BLaER1 (cell line): Measurements from ENCODE around the gene XYLT1.

Experiments
- H3K27ac ChIP-seq: shearing (Covaris generic); formaldehyde crosslinking; 2 replicates; pipeline ENCODE4 v1.8.1; 2022
- H3K27me3 ChIP-seq: shearing (Covaris generic); formaldehyde crosslinking; 2 replicates; pipeline ENCODE4 v1.8.1; 2022
- H3K36me3 ChIP-seq: shearing (Covaris generic); formaldehyde crosslinking; 2 replicates; pipeline ENCODE4 v1.8.1; 2022
- H3K4me1 ChIP-seq: shearing (Covaris generic); formaldehyde crosslinking; 2 replicates; pipeline ENCODE4 v1.8.1; 2022
- H3K4me2 ChIP-seq: shearing (Covaris generic); formaldehyde crosslinking; 2 replicates; pipeline ENCODE4 v1.8.1; 2022
- H3K4me3 ChIP-seq: shearing (Covaris generic); formaldehyde crosslinking; 2 replicates; pipeline ENCODE4 v1.8.1; 2022
- H3K9ac ChIP-seq: shearing (Covaris generic); formaldehyde crosslinking; 2 replicates; pipeline ENCODE4 v1.8.1; 2022
- H3K9me3 ChIP-seq: shearing (Covaris generic); formaldehyde crosslinking; 2 replicates; pipeline ENCODE4 v1.8.1; 2022
- H4K20me1 ChIP-seq: shearing (Covaris generic); formaldehyde crosslinking; 2 replicates; pipeline ENCODE4 v1.8.1; 2022
- Cebpa-rat ChIP-seq: shearing (Covaris generic); IDR thresholded peaks from 2 replicates; pipeline ENCODE4 v1.8.1; 2022

XYLT1 gene

GRCh38 chr16:17258848-17259713 lies 211.7 kb downstream of the XYLT1 start:
- H3K27ac ChIP-seq = peak overlapping the region; percentile 57
- no peak for TF ChIP-seq Cebpa-rat
- peaks cover 67% of the 10 kb centered on the region for H3K4me1 ChIP-seq
- H3K9ac ChIP-seq = peak overlapping the region; percentile 46
- H4K20me1 ChIP-seq = peaks cover 100% of the 10 kb centered on the region
- no peaks in the 10 kb centered on the region for H3K27me3 ChIP-seq
- H3K4me2 ChIP-seq = peak overlapping the region; percentile 64
- H3K9me3 ChIP-seq = no peaks in the 10 kb centered on the region
- H3K4me3 ChIP-seq = no peak overlapping the region
- H3K36me3 ChIP-seq = peaks cover 50% of the 10 kb centered on the region

GRCh38 chr16:17258077-17258599 lies 212.6 kb downstream of the XYLT1 start:
- H3K27ac ChIP-seq = no peak overlapping the region
- no peak for TF ChIP-seq Cebpa-rat
- H3K36me3 ChIP-seq = peaks cover 59% of the 10 kb centered on the region
- no peak overlapping the region for H3K4me3 ChIP-seq
- no peak overlapping the region for H3K9ac ChIP-seq
- H3K9me3 ChIP-seq = no peaks in the 10 kb centered on the region
- peaks cover 76% of the 10 kb centered on the region for H3K4me1 ChIP-seq
- peaks cover 100% of the 10 kb centered on the region for H4K20me1 ChIP-seq
- no peak overlapping the region for H3K4me2 ChIP-seq
- H3K27me3 ChIP-seq = no peaks in the 10 kb centered on the region

- peaks cover 80% of the 10 kb centered on the region for H3K4me1 ChIP-seq
- H3K9ac ChIP-seq = no peak overlapping the region
- H4K20me1 ChIP-seq = peaks cover 100% of the 10 kb centered on the region
- no peak overlapping the region for H3K4me3 ChIP-seq
- H3K27me3 ChIP-seq = no peaks in the 10 kb centered on the region
- H3K4me2 ChIP-seq = no peak overlapping the region
- H3K36me3 ChIP-seq = peaks cover 61% of the 10 kb centered on the region
- H3K27ac ChIP-seq = no peak overlapping the region
- no peak for TF ChIP-seq Cebpa-rat
- no peaks in the 10 kb centered on the region for H3K9me3 ChIP-seq
Observed at GRCh38 chr16:17257426-17258023, 213.2 kb downstream of the XYLT1 start.

DNA sequence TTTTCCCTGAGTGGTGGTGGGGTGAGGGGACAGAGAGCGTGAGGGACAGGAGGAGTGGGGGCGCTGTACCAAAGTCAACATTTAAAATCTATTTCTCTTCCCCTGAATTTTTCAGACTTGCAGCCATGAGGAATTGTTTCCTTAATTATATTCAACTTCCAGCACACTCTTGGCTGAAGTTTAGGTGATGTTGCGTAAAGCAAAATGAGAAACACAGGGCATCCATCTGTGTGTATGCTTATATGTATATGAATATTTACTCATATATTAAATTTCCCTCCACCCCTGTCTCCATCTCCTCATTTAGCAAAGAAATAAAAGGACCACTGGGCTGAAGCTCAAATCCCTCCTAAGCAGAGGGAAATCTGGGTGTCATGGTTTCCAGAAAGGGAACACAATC lies 218.1 kb downstream of the XYLT1 start:
- Histone ChIP-seq H3K4me3 (no peak overlapping the region), H3K9me3 (no peaks in the 10 kb centered on the region), H3K36me3 (peaks cover 90% of the 10 kb centered on the region), H3K4me2 (peak overlapping the region; percentile 76), H3K4me1 (peaks cover 60% of the 10 kb centered on the region), H4K20me1 (peaks cover 100% of the 10 kb centered on the region), H3K27me3 (no peaks in the 10 kb centered on the region), H3K27ac (peak overlapping the region; percentile 50; the same call in 1 of the 2 replicates), H3K9ac (peak overlapping the region; percentile 47; the same call in 1 of the 2 replicates)
- no peak for TF ChIP-seq Cebpa-rat

GRCh38 chr16:17252064-17252463 lies 218.7 kb downstream of the XYLT1 start:
- peak overlapping the region; percentile 50; the same call in 1 of the 2 replicates for H3K27ac ChIP-seq
- peaks cover 66% of the 10 kb centered on the region for H3K4me1 ChIP-seq
- H3K9ac ChIP-seq = peak overlapping the region; percentile 47; the same call in 1 of the 2 replicates
- TF ChIP-seq Cebpa-rat = no peak
- peak overlapping the region; percentile 76 for H3K4me2 ChIP-seq
- no peaks in the 10 kb centered on the region for H3K9me3 ChIP-seq
- H3K27me3 ChIP-seq = no peaks in the 10 kb centered on the region
- peaks cover 90% of the 10 kb centered on the region for H3K36me3 ChIP-seq
- H4K20me1 ChIP-seq = peaks cover 100% of the 10 kb centered on the region
- H3K4me3 ChIP-seq = no peak overlapping the region

DNA sequence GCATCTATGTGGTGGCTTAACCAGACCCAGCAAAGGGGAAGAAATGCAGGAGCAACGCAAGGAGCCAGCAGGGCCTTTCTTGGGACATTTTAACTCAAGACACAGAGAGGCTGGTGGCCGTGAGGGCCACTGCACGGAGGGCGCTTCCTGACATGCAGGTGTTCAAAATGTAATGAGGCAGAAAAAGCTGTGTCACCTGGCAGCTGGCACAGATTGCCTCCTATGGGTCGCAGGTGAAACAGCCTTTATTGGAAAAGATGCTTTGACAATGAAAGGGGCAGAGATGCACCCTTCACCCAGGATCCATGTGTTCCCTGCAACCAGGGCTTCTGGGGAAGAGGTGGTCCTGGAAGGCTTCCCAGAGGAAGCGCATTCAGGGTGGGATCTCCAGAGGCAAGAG lies 219.3 kb downstream of the XYLT1 start:
- no peak for TF ChIP-seq Cebpa-rat
- no peaks in the 10 kb centered on the region for H3K27me3 ChIP-seq
- peak overlapping the region; percentile 76 for H3K4me2 ChIP-seq
- no peak overlapping the region for H3K9ac ChIP-seq
- H3K4me3 ChIP-seq = no peak overlapping the region
- peak overlapping the region; percentile 47; the same call in 1 of the 2 replicates for H3K27ac ChIP-seq
- H3K36me3 ChIP-seq = peaks cover 86% of the 10 kb centered on the region
- peaks cover 66% of the 10 kb centered on the region for H3K4me1 ChIP-seq
- peaks cover 100% of the 10 kb centered on the region for H4K20me1 ChIP-seq
- no peaks in the 10 kb centered on the region for H3K9me3 ChIP-seq

GRCh38 chr16:17246974-17247732 lies 223.6 kb downstream of the XYLT1 start:
- H4K20me1 ChIP-seq = peaks cover 100% of the 10 kb centered on the region
- H3K36me3 ChIP-seq = peaks cover 80% of the 10 kb centered on the region
- peaks cover 21% of the 10 kb centered on the region for H3K9me3 ChIP-seq
- peak overlapping the region; percentile 34; the same call in 1 of the 2 replicates for H3K4me2 ChIP-seq
- peaks cover 56% of the 10 kb centered on the region for H3K4me1 ChIP-seq
- no peak for TF ChIP-seq Cebpa-rat
- H3K27ac ChIP-seq = no peak overlapping the region
- H3K9ac ChIP-seq = no peak overlapping the region
- H3K27me3 ChIP-seq = no peaks in the 10 kb centered on the region
- no peak overlapping the region for H3K4me3 ChIP-seq

- TF ChIP-seq Cebpa-rat = no peak
Observed at GRCh38 chr16:17246268-17246885, 224.4 kb downstream of the XYLT1 start.

GRCh38 chr16:17245776-17246175 lies 225.0 kb downstream of the XYLT1 start:
- H4K20me1 ChIP-seq = peaks cover 100% of the 10 kb centered on the region
- no peak for TF ChIP-seq Cebpa-rat
- peaks cover 43% of the 10 kb centered on the region for H3K4me1 ChIP-seq
- H3K27me3 ChIP-seq = no peaks in the 10 kb centered on the region
- no peak overlapping the region for H3K27ac ChIP-seq
- H3K36me3 ChIP-seq = peaks cover 80% of the 10 kb centered on the region
- H3K9ac ChIP-seq = no peak overlapping the region
- H3K4me3 ChIP-seq = no peak overlapping the region
- peak overlapping the region; percentile 34 for H3K4me2 ChIP-seq
- peaks cover 33% of the 10 kb centered on the region for H3K9me3 ChIP-seq

More at GRCh38 chr16:17246268-17246885, 224.4 kb downstream of the XYLT1 start:
- Histone ChIP-seq H3K4me2 (peak overlapping the region; percentile 34; the same call in 1 of the 2 replicates), H3K4me1 (peaks cover 48% of the 10 kb centered on the region), H3K27me3 (no peaks in the 10 kb centered on the region), H3K9me3 (peaks cover 27% of the 10 kb centered on the region), H3K9ac (no peak overlapping the region), H3K36me3 (peaks cover 80% of the 10 kb centered on the region), H3K4me3 (no peak overlapping the region), H3K27ac (no peak overlapping the region), H4K20me1 (peaks cover 100% of the 10 kb centered on the region)
